NCI-H2029 treated with DMSO at 0.1 percent for 48 hours (cell line): ENCODE results near the gene OR4D6.
"Not testable (repeated sequence)": the region's sequence is repeated elsewhere in the genome, so short reads cannot be mapped to it uniquely, and the experiment has no call there.

Experiments
- DNase-seq: peaks from one replicate; lab custom pipeline; 2025; lab: John Stamatoyannopoulos, UW

The OR4D6 gene

DNA sequence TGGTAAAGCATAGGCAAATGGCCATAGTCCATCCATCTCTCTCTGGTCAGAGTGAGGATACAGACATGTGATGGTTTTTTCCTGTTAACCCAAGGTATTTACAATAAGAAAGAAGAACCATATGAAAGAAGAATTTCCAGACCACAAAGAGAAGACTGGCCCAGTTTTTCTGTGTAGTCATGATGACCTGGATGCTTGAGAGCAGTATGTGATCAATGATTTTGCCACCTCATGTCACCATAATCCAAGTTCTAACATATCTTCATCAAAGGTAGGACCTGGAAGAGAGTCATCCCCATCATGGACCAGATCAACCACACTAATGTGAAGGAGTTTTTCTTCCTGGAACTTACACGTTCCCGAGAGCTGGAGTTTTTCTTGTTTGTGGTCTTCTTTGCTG is at the start of gene OR4D6:
Gene OR4D6, plus strand, starts transcription at position 301 of the 400 bp plus-strand sequence. Its CDS starts 0 bp downstream, at position 301.
- no peak for DNase-seq

- DNase-seq = no peak
Observed at GRCh38 chr11:59413646-59414045, 43.1 kb upstream of the OR4D6 start.

DNA sequence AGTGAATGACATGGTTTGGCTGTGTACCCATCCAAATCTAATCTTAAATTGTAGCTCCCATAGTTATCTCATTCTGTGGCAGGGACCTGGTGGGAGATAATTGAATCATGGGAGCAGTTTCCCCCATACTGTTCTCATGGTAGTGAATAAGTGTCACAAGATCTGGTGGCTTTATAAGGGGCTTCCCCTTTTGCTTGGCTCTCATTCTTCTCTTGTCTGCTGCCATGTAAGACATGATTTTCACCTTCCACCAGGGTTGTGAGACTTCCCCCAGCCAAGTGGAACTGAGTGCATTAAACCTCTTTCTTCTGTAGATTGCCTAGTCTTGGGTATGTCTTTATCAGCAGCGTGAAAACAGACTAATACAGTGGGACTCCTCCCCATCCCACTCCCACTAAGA is 41.6 kb upstream of the OR4D6 start:
- DNase-seq = no peak

DNA sequence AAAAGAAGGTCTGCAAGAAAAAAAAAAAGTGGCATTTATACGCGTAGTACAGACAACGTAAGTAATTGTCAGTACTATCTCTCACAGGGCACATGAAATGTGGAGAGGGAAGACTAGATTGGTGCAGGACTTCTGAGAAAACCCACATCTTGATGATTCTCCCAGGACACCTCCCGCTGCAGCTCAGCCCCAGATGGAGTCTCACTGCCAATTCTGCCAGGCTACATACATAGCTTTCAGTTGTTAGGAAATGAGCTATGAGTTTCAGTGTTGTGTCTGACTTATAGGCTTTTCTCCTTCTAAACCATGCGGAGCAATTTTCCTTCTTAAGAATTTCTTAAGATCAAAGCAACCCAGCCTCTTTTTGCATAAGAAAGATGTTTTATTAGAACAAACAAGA is 40.1 kb upstream of the OR4D6 start:
- no peak for DNase-seq

DNA sequence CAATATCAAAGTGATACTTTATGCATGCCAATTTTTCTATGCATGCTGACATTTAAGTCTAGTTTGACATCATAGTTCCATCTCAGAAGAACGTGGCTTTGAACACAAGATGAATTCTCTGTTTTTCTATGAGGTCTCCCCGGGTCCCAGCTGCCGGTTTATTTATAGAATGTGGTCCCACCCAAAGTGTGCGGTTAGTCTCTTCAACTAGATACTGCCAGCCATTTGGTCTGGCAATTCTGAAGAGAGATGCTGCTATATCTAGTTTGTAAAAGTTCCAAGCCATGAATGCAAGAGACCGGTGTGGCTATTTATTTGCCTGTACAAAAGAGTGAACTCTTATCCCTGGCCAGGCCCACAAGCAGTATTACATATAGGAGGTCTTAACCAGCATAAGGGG is 39.7 kb upstream of the OR4D6 start:
- no peak for DNase-seq

DNA sequence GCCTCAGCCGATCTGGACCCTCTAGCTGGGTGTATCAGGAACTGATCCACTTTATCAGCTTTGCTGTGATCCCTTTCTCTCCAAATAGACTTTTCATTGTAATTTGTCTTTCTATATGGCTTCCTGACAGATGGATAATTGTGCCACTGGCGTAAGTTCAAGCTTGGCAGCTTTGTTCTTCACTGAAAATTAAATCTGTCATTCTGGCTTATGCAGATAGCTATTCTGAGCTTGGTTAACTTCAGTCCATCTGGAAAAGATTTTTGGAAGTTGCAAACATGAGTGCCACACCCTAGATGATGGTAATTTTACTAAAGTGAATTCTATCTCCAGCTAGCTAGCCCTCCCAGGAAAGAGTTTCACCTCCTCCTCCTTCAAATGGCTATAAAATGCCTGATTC is 38.6 kb upstream of the OR4D6 start:
- DNase-seq = no peak

DNA sequence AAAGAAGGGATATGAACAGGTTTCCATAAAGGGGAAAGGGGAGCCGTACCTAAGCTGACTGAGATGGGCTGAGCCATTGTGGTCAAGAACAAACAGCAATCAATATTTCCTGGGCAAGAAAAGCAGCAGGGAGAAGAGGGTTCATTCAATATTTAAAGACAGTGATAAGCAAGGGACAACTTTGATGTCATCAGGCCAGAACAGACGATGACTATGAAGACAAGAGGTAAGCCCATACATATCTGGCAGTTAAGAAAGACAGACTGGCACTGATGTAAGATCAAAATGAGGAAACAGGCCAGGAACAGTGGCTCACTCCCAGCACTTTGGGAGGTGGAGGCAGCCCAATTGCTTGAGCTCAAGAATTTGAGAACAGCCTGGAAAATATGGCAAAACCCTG is 32.9 kb upstream of the OR4D6 start:
- DNase-seq = no peak

DNA sequence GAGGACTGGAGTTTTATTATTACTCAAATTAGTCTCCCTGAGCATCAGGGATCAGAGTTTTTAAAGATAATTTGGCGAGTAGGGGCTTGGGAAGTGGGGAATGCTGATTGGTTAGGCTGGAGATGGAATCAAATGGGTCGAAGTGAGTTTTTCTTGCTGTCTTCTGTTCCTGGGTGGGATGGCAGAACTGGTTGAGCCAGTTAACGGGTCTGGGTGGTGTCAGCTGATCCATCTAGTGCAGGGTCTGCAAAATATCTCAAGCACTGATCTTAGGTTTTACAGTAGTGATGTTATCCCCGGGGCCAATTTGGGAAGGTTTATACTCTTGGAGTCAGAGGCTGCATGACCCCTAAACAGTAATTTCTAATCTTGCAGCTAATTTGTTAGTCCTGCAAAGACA is 31.6 kb upstream of the OR4D6 start:
- DNase-seq = no peak

GRCh38 chr11:59426361-59427067 is 30.2 kb upstream of the OR4D6 start, which contains the start of gene OR5A2:
OR5A2 (minus strand) TSS chr11:59426413; CDS start chr11:59422953, 3,460 bp downstream.
- DNase-seq = no peak

- DNase-seq = no peak
Observed at GRCh38 chr11:59427068-59427382, 29.7 kb upstream of the OR4D6 start.

- DNase-seq = peak; percentile 32
Observed at GRCh38 chr11:59429924-59430516, 26.7 kb upstream of the OR4D6 start.

GRCh38 chr11:59436169-59436568 is 20.6 kb upstream of the OR4D6 start, which contains the start of gene OR5A1:
OR5A1 (plus strand) TSS chr11:59436469; CDS start chr11:59443169, 6,700 bp downstream.
- no peak for DNase-seq

DNA sequence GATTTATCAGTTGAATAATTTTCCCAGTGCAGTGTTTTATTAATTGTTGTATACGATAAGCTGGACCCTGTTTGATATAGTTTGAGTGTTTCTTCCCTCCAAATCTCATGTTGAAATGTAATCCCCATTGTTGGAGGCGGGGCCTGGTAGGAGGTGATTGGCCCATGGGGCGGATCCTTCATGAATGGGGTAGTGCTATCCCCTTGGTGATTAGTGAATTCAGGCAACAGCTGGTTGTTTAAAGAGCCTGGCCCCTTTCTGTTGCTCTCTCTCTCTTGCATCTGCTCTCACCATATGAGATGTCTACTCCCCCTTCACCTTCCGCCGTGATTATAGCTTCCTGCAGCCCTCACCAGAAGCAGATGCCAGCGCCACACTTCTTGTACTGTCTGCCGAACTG is 19.0 kb upstream of the OR4D6 start:
- no peak for DNase-seq

DNA sequence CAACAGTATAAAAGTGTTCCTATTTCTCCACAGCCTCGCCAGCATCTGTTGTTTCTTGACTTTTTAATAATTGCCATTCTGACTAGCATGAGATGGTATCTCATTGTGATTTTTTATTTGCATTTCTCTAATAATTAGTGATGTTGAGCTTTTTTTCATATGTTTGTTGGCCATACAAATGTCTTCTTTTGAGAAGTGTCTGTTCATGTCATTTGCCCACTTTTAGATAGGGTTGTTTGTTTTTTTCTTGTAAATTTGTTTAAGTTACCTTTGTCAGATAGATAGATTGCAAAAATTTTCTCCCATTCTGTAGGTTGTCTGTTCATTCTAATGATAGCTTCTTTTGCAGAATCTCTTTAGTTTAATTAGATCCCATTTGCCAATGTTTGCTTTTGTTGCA is 11.1 kb upstream of the OR4D6 start:
- not testable (repeated sequence) for DNase-seq

DNA sequence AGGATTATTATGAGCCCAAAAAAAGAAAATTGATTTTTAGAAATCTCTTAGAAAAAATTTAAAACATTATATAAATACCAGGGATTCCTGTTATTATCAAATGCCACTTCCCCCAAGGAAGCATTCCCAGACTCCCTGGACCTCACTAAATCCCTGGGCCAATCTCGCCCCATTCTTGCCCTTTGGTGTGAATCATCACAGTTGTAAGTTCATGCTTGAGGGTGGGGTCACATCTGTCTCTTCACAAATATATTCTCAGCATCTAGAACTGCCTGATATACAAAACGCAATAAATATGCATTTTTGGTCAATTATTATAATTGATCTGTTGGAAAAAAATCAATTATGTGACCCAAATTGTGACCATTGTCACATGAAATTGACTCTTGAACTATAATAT is 8.3 kb upstream of the OR4D6 start:
- DNase-seq = no peak

GRCh38 chr11:59459916-59460315 is 3.2 kb downstream of the OR4D6 start:
- no peak for DNase-seq

GRCh38 chr11:59463190-59463641 is 6.5 kb downstream of the OR4D6 start:
- DNase-seq = no peak

DNA sequence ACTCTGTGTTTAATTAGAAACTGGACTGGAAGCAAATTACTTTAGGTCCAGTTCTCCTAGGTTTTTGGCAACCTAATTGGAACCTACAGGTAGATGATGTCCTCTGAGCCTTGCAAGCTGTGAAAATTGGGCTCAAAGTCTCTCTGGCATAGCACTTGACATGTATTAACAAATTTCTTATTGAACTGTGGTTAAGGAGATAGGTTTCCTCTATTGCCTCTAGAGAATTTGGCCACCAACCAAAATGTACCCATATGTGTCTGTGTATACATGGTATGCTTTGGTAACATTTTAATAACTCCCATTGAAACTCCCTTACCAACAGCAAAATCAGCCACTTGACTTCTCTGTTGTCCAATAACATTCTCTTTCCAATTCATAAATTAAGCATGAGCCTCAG is 16.3 kb downstream of the OR4D6 start, which contains the start of gene OR4D10:
Gene OR4D10, plus strand, starts transcription at position 301 of the 400 bp plus-strand sequence. CDS start 4,115 bp downstream, outside the sequence.
- DNase-seq = no peak

- no peak for DNase-seq
Observed at GRCh38 chr11:59475176-59475575, 18.4 kb downstream of the OR4D6 start.

DNA sequence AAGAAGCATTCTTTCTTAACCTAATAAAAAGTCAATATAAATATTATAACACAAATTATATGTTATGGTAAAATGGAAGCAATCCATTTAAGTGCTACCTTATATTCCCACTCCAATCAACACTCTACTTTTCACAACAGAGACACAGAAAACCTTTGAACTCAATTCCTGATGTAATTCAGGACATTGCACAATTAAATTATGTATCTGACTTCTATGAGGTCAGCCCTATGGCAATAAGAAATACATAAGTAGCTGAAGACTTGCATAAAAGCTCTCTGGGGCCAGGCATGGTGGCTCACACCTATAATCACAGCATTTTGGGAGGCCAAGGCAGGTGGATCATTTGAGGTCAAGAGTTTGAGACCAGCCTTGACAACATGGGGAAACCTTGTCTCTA is 23.1 kb downstream of the OR4D6 start:
- DNase-seq = no peak

DNA sequence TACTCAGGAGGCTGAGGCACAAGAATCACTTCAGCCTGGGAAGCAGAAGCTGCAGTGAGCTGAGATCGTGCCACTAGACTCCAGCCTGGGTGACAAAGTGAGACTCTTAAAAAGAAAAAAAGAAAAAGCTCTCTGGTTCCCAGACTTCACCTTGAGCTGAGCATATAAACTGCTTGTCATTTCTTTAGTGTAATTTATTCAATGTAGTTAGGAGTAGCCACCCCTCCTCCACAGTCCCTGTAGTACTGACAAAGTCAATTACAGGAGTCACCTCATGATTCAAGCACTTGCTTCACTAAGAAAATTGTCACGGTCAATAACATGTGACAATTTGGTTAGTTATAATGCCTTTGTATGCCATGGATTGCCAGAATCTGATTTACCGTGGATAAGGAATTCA is 23.6 kb downstream of the OR4D6 start:
- DNase-seq = no peak

DNA sequence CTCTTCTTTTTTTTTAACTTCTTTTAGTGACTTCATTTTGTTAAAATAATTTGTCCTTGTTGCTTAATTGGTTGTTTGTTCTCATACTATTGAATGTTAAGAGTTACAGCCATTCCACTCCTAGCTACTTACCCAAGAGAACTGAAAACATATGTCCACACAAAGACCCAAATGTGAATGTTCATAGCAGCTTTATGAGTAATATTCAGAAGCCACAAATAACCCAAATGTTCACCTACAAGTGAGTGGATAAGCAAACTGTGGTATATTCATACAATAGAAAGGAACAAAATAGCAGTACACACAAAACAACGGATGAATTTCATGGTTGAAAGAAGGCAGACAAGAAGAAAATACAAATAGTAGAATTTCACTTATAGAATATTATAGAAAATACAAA is 45.2 kb downstream of the OR4D6 start:
- no peak for DNase-seq

GRCh38 chr11:59503276-59503675 is 46.5 kb downstream of the OR4D6 start, which contains the start of gene OR4D11:
OR4D11 (plus strand) TSS chr11:59503576; CDS start chr11:59503576, 0 bp downstream.
- no peak for DNase-seq
